Neural progenitor cell (in vitro differentiated cells): ENCODE measurements around the gene CCS.

Source experiments
- CTCF ChIP-seq: fragments of 200-600 bp; sonication (generic); IDR thresholded peaks from 2 replicates; pipeline ENCODE4 v1.5.1; 2017; ENCODE audit warnings: antibody characterized with exemption, mild to moderate bottlenecking
- EZH2 ChIP-seq: fragments of 200-600 bp; sonication (generic); IDR thresholded peaks from 2 replicates; pipeline ENCODE4 v1.6.1; 2017; ENCODE audit warnings: antibody characterized with exemption, mild to moderate bottlenecking, moderate library complexity

GRCh38 chr11:66616379-66617154 lies 23.6 kb downstream of the CCS start, which contains the start of gene RBM14:
- no peak for TF ChIP-seq CTCF
- TF ChIP-seq EZH2, result no peak
